HUES64 (cell line): ENCODE measurements around the gene RAD52.

Experiments used
- H3K27ac ChIP-seq: 2 replicates; pipeline ENCODE4 v1.7.0; 2013; ENCODE audit warnings: low read depth, low read length, inconsistent platforms
- H3K27me3 ChIP-seq: 2 replicates; pipeline ENCODE4 v1.6.1; 2013; ENCODE audit warnings: mild to moderate bottlenecking, low read length; ENCODE audit not compliant: insufficient read depth
- H3K36me3 ChIP-seq: 2 replicates; pipeline ENCODE4 v1.6.1; 2013; ENCODE audit warnings: mild to moderate bottlenecking, low read length; ENCODE audit not compliant: insufficient read depth
- H3K4me1 ChIP-seq: 2 replicates; pipeline ENCODE4 v1.6.1; 2013; ENCODE audit warnings: mild to moderate bottlenecking, low read length, moderate library complexity; ENCODE audit not compliant: insufficient read depth
- H3K4me3 ChIP-seq: 2 replicates; pipeline ENCODE4 v1.5.1; 2013; ENCODE audit warnings: mild to moderate bottlenecking, low read length, moderate library complexity
- H3K9ac ChIP-seq: 2 replicates; pipeline ENCODE4 v1.6.1; 2013; ENCODE audit warnings: mild to moderate bottlenecking, low read depth, low read length
- H3K9me3 ChIP-seq: 2 replicates; pipeline ENCODE4 v1.6.1; 2013; ENCODE audit warnings: low read depth, low read length; ENCODE audit not compliant: insufficient read depth
- WGBS: fragments of 150-250, 120-280 bp; methylation state at CpG from one replicate; pipeline ENCODE4 v1.1.7; 2013; ENCODE audit warnings: missing lambda C conversion rate; 5-methylcytosine and 5-hydroxymethylcytosine counted together

RAD52 gene

GRCh38 chr12:913919-914698 is 35.4 kb downstream of the RAD52 start:
- Histone ChIP-seq H3K36me3 (peaks cover 98% of the 10 kb centered on the region), H3K4me3 (no peak overlapping the region), H3K4me1 (0 out of 2 replicates have a peak, but pooled peaks cover 5% of the 10 kb centered on the region), H3K27me3 (no peaks in the 10 kb centered on the region), H3K9me3 (no peaks in the 10 kb centered on the region), H3K27ac (peak overlapping the region; percentile 55; the same call in 1 of the 2 replicates), H3K9ac (no peak overlapping the region)
- WGBS, result 93% methylated on average over 15 of the region's 15 CpGs

GRCh38 chr12:912466-913235 is 36.8 kb downstream of the RAD52 start:
- WGBS, result 94% methylated on average over 5 of the region's 7 CpGs
- H3K9ac ChIP-seq, result no peak overlapping the region
- H3K36me3 ChIP-seq, result peaks cover 97% of the 10 kb centered on the region
- H3K4me1 ChIP-seq, result 0 out of 2 replicates have a peak, but pooled peaks cover 5% of the 10 kb centered on the region
- H3K27me3 ChIP-seq, result no peaks in the 10 kb centered on the region
- H3K4me3 ChIP-seq, result no peak overlapping the region
- H3K27ac ChIP-seq, result no peak overlapping the region
- no peaks in the 10 kb centered on the region for H3K9me3 ChIP-seq

GRCh38 chr12:911191-911826 is 38.2 kb downstream of the RAD52 start:
- Histone ChIP-seq H3K27me3 (no peaks in the 10 kb centered on the region), H3K27ac (no peak overlapping the region), H3K4me1 (0 out of 2 replicates have a peak, but pooled peaks cover 5% of the 10 kb centered on the region), H3K9ac (no peak overlapping the region), H3K4me3 (no peak overlapping the region), H3K36me3 (peaks cover 96% of the 10 kb centered on the region), H3K9me3 (no peaks in the 10 kb centered on the region)
- 96% methylated on average over 10 of the region's 10 CpGs for WGBS

- Histone ChIP-seq H3K9me3 (no peaks in the 10 kb centered on the region), H3K27me3 (no peaks in the 10 kb centered on the region), H3K9ac (no peak overlapping the region), H3K4me1 (0 out of 2 replicates have a peak, but pooled peaks cover 5% of the 10 kb centered on the region), H3K4me3 (no peak overlapping the region), H3K27ac (no peak overlapping the region), H3K36me3 (peaks cover 96% of the 10 kb centered on the region)
- WGBS, result 89% methylated on average over 4 of the region's 4 CpGs
Observed at GRCh38 chr12:910416-910815, 39.1 kb downstream of the RAD52 start.

GRCh38 chr12:909861-910260 is 39.6 kb downstream of the RAD52 start:
- no peaks in the 10 kb centered on the region for H3K9me3 ChIP-seq
- no peak overlapping the region for H3K4me3 ChIP-seq
- H3K4me1 ChIP-seq, result no peaks in the 10 kb centered on the region
- 90% methylated on average over 3 of the region's 3 CpGs for WGBS
- no peaks in the 10 kb centered on the region for H3K27me3 ChIP-seq
- H3K36me3 ChIP-seq, result peaks cover 95% of the 10 kb centered on the region
- H3K27ac ChIP-seq, result no peak overlapping the region
- H3K9ac ChIP-seq, result no peak overlapping the region

- no peaks in the 10 kb centered on the region for H3K27me3 ChIP-seq
- no peak overlapping the region for H3K4me3 ChIP-seq
- H3K36me3 ChIP-seq, result peaks cover 95% of the 10 kb centered on the region
- no peak overlapping the region for H3K27ac ChIP-seq
- WGBS, result 89% methylated on average over 16 of the region's 16 CpGs
- H3K9ac ChIP-seq, result no peak overlapping the region
- no peaks in the 10 kb centered on the region for H3K9me3 ChIP-seq
- H3K4me1 ChIP-seq, result no peaks in the 10 kb centered on the region
Observed at GRCh38 chr12:907413-908185, 41.9 kb downstream of the RAD52 start.

GRCh38 chr12:906062-906585 is 43.4 kb downstream of the RAD52 start:
- Histone ChIP-seq H3K36me3 (peaks cover 95% of the 10 kb centered on the region), H3K27ac (no peak overlapping the region), H3K9me3 (no peaks in the 10 kb centered on the region), H3K4me3 (no peak overlapping the region), H3K27me3 (no peaks in the 10 kb centered on the region), H3K4me1 (no peaks in the 10 kb centered on the region), H3K9ac (no peak overlapping the region)
- whole genome bisulfite sequencing, result 90% methylated on average over 9 of the region's 10 CpGs

- no peak overlapping the region for H3K9ac ChIP-seq
- no peak overlapping the region for H3K4me3 ChIP-seq
- H3K9me3 ChIP-seq, result no peaks in the 10 kb centered on the region
- H3K27me3 ChIP-seq, result no peaks in the 10 kb centered on the region
- H3K27ac ChIP-seq, result no peak overlapping the region
- no peaks in the 10 kb centered on the region for H3K4me1 ChIP-seq
- H3K36me3 ChIP-seq, result peaks cover 95% of the 10 kb centered on the region
- 89% methylated on average over 9 of the region's 9 CpGs for WGBS
Observed at GRCh38 chr12:905261-906031, 44.0 kb downstream of the RAD52 start.

- H3K27ac ChIP-seq, result no peak overlapping the region
- H3K27me3 ChIP-seq, result no peaks in the 10 kb centered on the region
- H3K9ac ChIP-seq, result no peak overlapping the region
- 78% methylated on average over 4 of the region's 5 CpGs for WGBS
- H3K4me3 ChIP-seq, result no peak overlapping the region
- peaks cover 95% of the 10 kb centered on the region for H3K36me3 ChIP-seq
- no peaks in the 10 kb centered on the region for H3K4me1 ChIP-seq
- no peaks in the 10 kb centered on the region for H3K9me3 ChIP-seq
Observed at GRCh38 chr12:904010-904414, 45.5 kb downstream of the RAD52 start.

- Histone ChIP-seq H3K9ac (no peak overlapping the region), H3K4me3 (no peak overlapping the region), H3K9me3 (no peaks in the 10 kb centered on the region), H3K27me3 (no peaks in the 10 kb centered on the region), H3K4me1 (no peaks in the 10 kb centered on the region), H3K36me3 (peaks cover 94% of the 10 kb centered on the region), H3K27ac (no peak overlapping the region)
- 87% methylated on average over 5 of the region's 5 CpGs for WGBS
Observed at GRCh38 chr12:903055-903454, 46.4 kb downstream of the RAD52 start.
